SU-DHL-6 (cell line): Measurements from ENCODE around the gene NYNRIN.

Source experiments
- H2AFZ ChIP-seq: fragments of 200-600 bp; sonication (generic); 2 replicates; pipeline ENCODE4 v1.6.1; 2014; ENCODE audit warnings: low read depth, mild to moderate bottlenecking, moderate library complexity, mixed read lengths, antibody characterized with exemption, low read length; ENCODE audit not compliant: severe bottlenecking
- H3F3A ChIP-seq: fragments of 200-600 bp; shearing (Covaris generic); 2 replicates; pipeline ENCODE4 v1.6.0; 2016; ENCODE audit warnings: antibody characterized with exemption, mild to moderate bottlenecking; ENCODE audit not compliant: insufficient read depth
- H3K27ac ChIP-seq: fragments of 200-600 bp; sonication (generic); 2 replicates; pipeline ENCODE4 v1.5.1; 2016; ENCODE audit warnings: low read depth, mild to moderate bottlenecking, low read length, moderate library complexity, mixed read lengths
- H3K27me3 ChIP-seq: fragments of 200-600 bp; sonication (generic), shearing (Covaris generic); 2 replicates; pipeline ENCODE4 v1.6.0; 2014; ENCODE audit warnings: mild to moderate bottlenecking, low read length
- H3K36me3 ChIP-seq: fragments of 200-600 bp; sonication (generic); 2 replicates; pipeline ENCODE4 v1.6.1; 2014; ENCODE audit warnings: mild to moderate bottlenecking, low read length, mixed read lengths
- H3K4me2 ChIP-seq: fragments of 300-600, 200-600 bp; shearing (Covaris generic), sonication (generic); 2 replicates; pipeline ENCODE4 v1.6.0; 2014; ENCODE audit warnings: low read length, low read depth, mild to moderate bottlenecking; ENCODE audit not compliant: poor library complexity, severe bottlenecking
- H3K4me3 ChIP-seq: fragments of 200-600 bp; sonication (generic); 2 replicates; pipeline ENCODE4 v1.5.1; 2014; ENCODE audit warnings: antibody characterized with exemption, low read length, mild to moderate bottlenecking, mixed read lengths; ENCODE audit not compliant: insufficient read depth, poor library complexity, severe bottlenecking
- H3K79me2 ChIP-seq: fragments of 200-600 bp; sonication (generic); 2 replicates; pipeline ENCODE4 v1.6.1; 2014; ENCODE audit warnings: mild to moderate bottlenecking, low read length, moderate library complexity; ENCODE audit not compliant: insufficient read depth
- H3K9ac ChIP-seq: fragments of 200-600 bp; sonication (generic); 2 replicates; pipeline ENCODE4 v1.7.0; 2014; ENCODE audit warnings: mild to moderate bottlenecking, low read length
- H3K9me2 ChIP-seq: fragments of 200-600 bp; sonication (generic); replicated peaks from 2 replicates; pipeline ENCODE4 v1.6.1; 2014; ENCODE audit warnings: low read length; ENCODE audit not compliant: insufficient read depth
- H3K9me3 ChIP-seq: fragments of 200-600 bp; sonication (generic); 2 replicates; pipeline ENCODE4 v1.6.1; 2014; ENCODE audit warnings: low read length, mixed read lengths; ENCODE audit not compliant: insufficient read depth
- H4K20me1 ChIP-seq: fragments of 200-600 bp; sonication (generic); 2 replicates; pipeline ENCODE4 v1.6.1; 2014; ENCODE audit warnings: low read depth, mild to moderate bottlenecking, antibody characterized with exemption, low read length, moderate library complexity, mixed read lengths
- CTCF ChIP-seq: fragments of 200-600 bp; sonication (generic); IDR thresholded peaks from one replicate; pipeline ENCODE4 v1.5.1; 2017; ENCODE audit warnings: antibody characterized with exemption, mild to moderate bottlenecking, low read length, moderate library complexity; ENCODE audit not compliant: insufficient read depth, poor library complexity, severe bottlenecking
- EZH2phosphoT487 ChIP-seq: fragments of 200-600 bp; sonication (generic), shearing (Covaris generic); conservative IDR thresholded peaks from 2 replicates; pipeline ENCODE4 v1.6.1; 2018; ENCODE audit warnings: mild to moderate bottlenecking, antibody characterized with exemption, low read length, moderate library complexity, mixed read lengths

Gene NYNRIN

GRCh38 chr14:24428628-24429394 lies 30.0 kb downstream of the NYNRIN start:
- TF ChIP-seq EZH2phosphoT487 (no peak), CTCF (no peak)
- Histone ChIP-seq H3K36me3 (no peaks in the 10 kb centered on the region), H3K27ac (no peak overlapping the region), H3K79me2 (no peaks in the 10 kb centered on the region), H3K9ac (peak overlapping the region; percentile 73; the same call in 1 of the 2 replicates), H3K9me3 (no peaks in the 10 kb centered on the region), H3K9me2 (no peaks in the 10 kb centered on the region), H3K4me2 (peak overlapping the region; percentile 92), H3K4me3 (no peak overlapping the region), H3K27me3 (no peaks in the 10 kb centered on the region), H2AFZ (peak overlapping the region; percentile 91), H3F3A (peaks cover 6% of the 10 kb centered on the region; the same call in 1 of the 2 replicates), H4K20me1 (no peaks in the 10 kb centered on the region)

GRCh38 chr14:24429395-24430142 lies 30.8 kb downstream of the NYNRIN start, which contains the start of the genes CBLN3 and KHNYN:
TSS of gene CBLN3 (minus strand) at chr14:24429668. CDS start at chr14:24429054, 614 bp downstream.
TSS of gene KHNYN (plus strand) at chr14:24429954. CDS start at chr14:24430731, 777 bp downstream.
- no peaks in the 10 kb centered on the region for H3K36me3 ChIP-seq
- no peaks in the 10 kb centered on the region for H3K9me3 ChIP-seq
- peaks cover 6% of the 10 kb centered on the region; the same call in 1 of the 2 replicates for H3F3A ChIP-seq
- peak within 1 kb of the TSS; percentile 73 for H3K9ac ChIP-seq
- H3K9me2 ChIP-seq: no peaks in the 10 kb centered on the region
- no peaks in the 10 kb centered on the region for H3K79me2 ChIP-seq
- peak within 1 kb of the TSS; percentile 91 for H2AFZ ChIP-seq
- TF ChIP-seq CTCF: no peak
- TF ChIP-seq EZH2phosphoT487: no peak
- no peaks in the 10 kb centered on the region for H3K27me3 ChIP-seq
- H3K4me3 ChIP-seq: peak within 1 kb of the TSS; percentile 71
- no peaks in the 10 kb centered on the region for H4K20me1 ChIP-seq
- H3K27ac ChIP-seq: peak within 1 kb of the TSS; percentile 79
- H3K4me2 ChIP-seq: peak within 1 kb of the TSS; percentile 92

- Histone ChIP-seq H3K36me3 (no peaks in the 10 kb centered on the region), H4K20me1 (no peaks in the 10 kb centered on the region), H3K79me2 (no peaks in the 10 kb centered on the region), H3K27me3 (no peaks in the 10 kb centered on the region), H3K4me3 (peak overlapping the region; percentile 71), H3K9ac (peak overlapping the region; percentile 73), H3K9me3 (no peaks in the 10 kb centered on the region), H3K9me2 (no peaks in the 10 kb centered on the region), H2AFZ (peak overlapping the region; percentile 91), H3K27ac (peak overlapping the region; percentile 79), H3F3A (peaks cover 6% of the 10 kb centered on the region; the same call in 1 of the 2 replicates), H3K4me2 (peak overlapping the region; percentile 92)
- TF ChIP-seq EZH2phosphoT487 (no peak), CTCF (no peak)
Observed at GRCh38 chr14:24430143-24430681, 31.4 kb downstream of the NYNRIN start.
